NT2/D1 (cell line): ENCODE measurements around the gene COL5A2.
A peak's percentile ranks its signal among the peaks of the same experiment; 100 is the strongest.

Experiments
- DNase-seq: peaks from one replicate; pipeline ENCODE4 v3.0.0-alpha.2; 2011; ENCODE audit warnings: low read depth, low spot score
- H3K27me3 ChIP-seq: 2 replicates; pipeline ENCODE4 v1.6.0; 2011; ENCODE audit warnings: mild to moderate bottlenecking; ENCODE audit not compliant: insufficient read length, insufficient read depth
- H3K36me3 ChIP-seq: 2 replicates; pipeline ENCODE4 v1.6.1; 2011; ENCODE audit warnings: mild to moderate bottlenecking, low read length, mixed read lengths; ENCODE audit not compliant: insufficient read depth, insufficient read length
- H3K4me1 ChIP-seq: 2 replicates; pipeline ENCODE4 v1.5.1; 2011; ENCODE audit not compliant: insufficient read depth, insufficient read length
- H3K4me3 ChIP-seq: 2 replicates; pipeline ENCODE4 v1.5.1; 2011; ENCODE audit warnings: low read depth; ENCODE audit not compliant: insufficient read length
- H3K9ac ChIP-seq: 2 replicates; pipeline ENCODE4 v1.6.0; 2011; ENCODE audit warnings: low read depth; ENCODE audit not compliant: insufficient read length
- H3K9me3 ChIP-seq: 2 replicates; pipeline ENCODE4 v1.5.1; 2011; ENCODE audit warnings: mild to moderate bottlenecking, low read length; ENCODE audit not compliant: insufficient read depth
- SUZ12 ChIP-seq: IDR thresholded peaks from 2 replicates; pipeline ENCODE4 v1.6.1; 2011; ENCODE audit not compliant: insufficient read length, insufficient read depth; ENCODE audit errors: extremely low read depth
- YY1 ChIP-seq: IDR thresholded peaks from 2 replicates; pipeline ENCODE4 v1.6.1; 2011; ENCODE audit not compliant: insufficient read length, insufficient read depth
- ZNF274 ChIP-seq: IDR thresholded peaks from 2 replicates; pipeline ENCODE4 v1.6.1; 2011; ENCODE audit warnings: mild to moderate bottlenecking, low read depth, low read length

COL5A2 gene

GRCh38 chr2:189178054-189178453 is 1.5 kb downstream of the COL5A2 start:
- no peaks in the 10 kb centered on the region for H3K36me3 ChIP-seq
- no peaks in the 10 kb centered on the region for H3K27me3 ChIP-seq
- no peak for TF ChIP-seq SUZ12
- no peak for TF ChIP-seq ZNF274
- no peak for TF ChIP-seq YY1
- H3K9ac ChIP-seq = no peak overlapping the region
- DNase-seq = no peak
- no peaks in the 10 kb centered on the region for H3K4me1 ChIP-seq
- no peaks in the 10 kb centered on the region for H3K9me3 ChIP-seq
- H3K4me3 ChIP-seq = peak overlapping the region; percentile 36

DNA sequence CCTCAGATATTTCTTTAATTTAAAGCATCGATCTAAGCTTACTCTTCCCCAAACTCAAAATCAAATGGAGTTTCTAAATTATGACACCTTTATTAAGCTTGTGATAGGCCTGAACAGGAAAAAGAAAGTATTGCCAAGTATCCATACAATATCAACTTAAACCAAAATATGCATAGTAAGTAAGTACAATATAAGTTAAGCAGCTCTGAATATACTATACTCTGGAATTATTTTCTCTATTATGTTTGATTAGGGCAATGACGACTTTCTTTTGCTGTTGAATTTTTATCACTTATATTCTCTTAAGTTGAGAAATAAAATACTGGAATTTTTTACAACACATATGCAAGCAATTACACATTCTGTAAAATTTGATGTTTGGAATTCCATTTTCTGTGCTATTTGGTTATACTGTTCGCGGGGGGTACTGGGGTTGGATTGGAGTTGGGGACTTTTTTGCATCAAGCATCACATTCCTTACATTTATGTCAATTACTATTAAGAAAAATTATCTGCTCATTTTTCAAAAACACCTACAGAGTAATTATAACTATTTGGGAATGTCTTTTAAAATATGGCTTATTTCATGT is 2.2 kb downstream of the COL5A2 start:
- H3K27me3 ChIP-seq = no peaks in the 10 kb centered on the region
- DNase-seq = no peak
- no peak overlapping the region for H3K4me3 ChIP-seq
- H3K9me3 ChIP-seq = no peaks in the 10 kb centered on the region
- H3K36me3 ChIP-seq = no peaks in the 10 kb centered on the region
- no peak for TF ChIP-seq ZNF274
- TF ChIP-seq SUZ12 = no peak
- TF ChIP-seq YY1 = no peak
- no peaks in the 10 kb centered on the region for H3K4me1 ChIP-seq
- H3K9ac ChIP-seq = no peak overlapping the region

DNA sequence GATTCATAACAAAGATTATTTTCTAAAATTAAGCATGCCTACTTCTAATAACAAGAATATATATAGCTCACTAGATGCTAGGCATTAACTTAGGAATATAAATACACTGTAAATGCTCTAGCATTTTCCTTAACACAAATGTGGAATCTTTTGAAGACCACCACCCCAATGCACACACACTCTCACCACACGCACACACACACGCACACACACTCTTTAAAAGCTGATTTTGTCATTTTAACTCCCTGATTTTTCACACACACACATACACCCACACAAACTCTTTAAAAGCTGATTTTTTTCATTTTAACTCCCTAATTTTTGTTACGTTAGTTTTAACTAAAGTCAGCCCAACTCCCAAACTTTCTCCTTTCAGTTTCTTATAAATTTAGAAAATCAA is 3.0 kb downstream of the COL5A2 start:
- no peaks in the 10 kb centered on the region for H3K4me1 ChIP-seq
- H3K9ac ChIP-seq = no peak overlapping the region
- no peaks in the 10 kb centered on the region for H3K9me3 ChIP-seq
- TF ChIP-seq YY1 (no peak), SUZ12 (no peak), ZNF274 (no peak)
- H3K36me3 ChIP-seq = no peaks in the 10 kb centered on the region
- no peaks in the 10 kb centered on the region for H3K27me3 ChIP-seq
- no peak overlapping the region for H3K4me3 ChIP-seq
- no peak for DNase-seq

GRCh38 chr2:189175869-189176433 is 3.6 kb downstream of the COL5A2 start:
- Histone ChIP-seq H3K4me3 (no peak overlapping the region), H3K27me3 (no peaks in the 10 kb centered on the region), H3K36me3 (no peaks in the 10 kb centered on the region), H3K4me1 (no peaks in the 10 kb centered on the region), H3K9ac (no peak overlapping the region), H3K9me3 (no peaks in the 10 kb centered on the region)
- DNase-seq = no peak
- no peak for TF ChIP-seq YY1

DNA sequence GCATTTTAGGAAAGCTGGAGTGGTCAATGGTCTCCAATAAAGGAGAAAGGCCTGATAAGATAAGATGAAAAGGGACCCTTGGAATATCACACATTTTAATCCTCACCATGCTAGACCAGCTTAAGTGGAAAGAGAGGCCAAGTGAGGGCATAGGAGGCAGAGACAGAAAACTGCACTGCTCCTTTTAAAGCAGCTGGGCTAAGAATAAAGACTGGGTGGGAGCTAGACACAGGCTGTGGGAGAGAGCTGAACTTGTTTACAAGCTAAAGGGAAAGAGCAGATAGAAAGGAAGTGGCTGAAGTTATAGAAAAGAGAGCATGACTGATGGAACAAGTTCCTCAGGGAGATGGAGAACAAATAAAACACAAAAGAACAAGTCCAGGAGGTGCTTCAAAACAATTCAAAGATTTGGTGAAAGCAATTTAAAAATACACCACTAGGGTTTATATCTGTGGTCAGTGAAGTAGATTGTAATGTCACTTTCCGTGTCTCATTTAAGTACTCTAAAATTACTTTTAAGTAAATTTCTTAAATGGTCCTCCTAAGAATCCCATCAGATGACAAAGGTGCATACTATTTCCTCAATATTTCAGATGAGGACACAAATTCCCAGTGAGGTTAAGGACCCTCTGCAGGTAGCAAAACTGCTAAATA is 7.5 kb downstream of the COL5A2 start:
- H3K9ac ChIP-seq = no peak overlapping the region
- H3K4me3 ChIP-seq = no peak overlapping the region
- no peak for TF ChIP-seq YY1
- no peak for DNase-seq
- H3K36me3 ChIP-seq = no peaks in the 10 kb centered on the region
- H3K27me3 ChIP-seq = no peaks in the 10 kb centered on the region
- no peaks in the 10 kb centered on the region for H3K4me1 ChIP-seq
- H3K9me3 ChIP-seq = no peaks in the 10 kb centered on the region

DNA sequence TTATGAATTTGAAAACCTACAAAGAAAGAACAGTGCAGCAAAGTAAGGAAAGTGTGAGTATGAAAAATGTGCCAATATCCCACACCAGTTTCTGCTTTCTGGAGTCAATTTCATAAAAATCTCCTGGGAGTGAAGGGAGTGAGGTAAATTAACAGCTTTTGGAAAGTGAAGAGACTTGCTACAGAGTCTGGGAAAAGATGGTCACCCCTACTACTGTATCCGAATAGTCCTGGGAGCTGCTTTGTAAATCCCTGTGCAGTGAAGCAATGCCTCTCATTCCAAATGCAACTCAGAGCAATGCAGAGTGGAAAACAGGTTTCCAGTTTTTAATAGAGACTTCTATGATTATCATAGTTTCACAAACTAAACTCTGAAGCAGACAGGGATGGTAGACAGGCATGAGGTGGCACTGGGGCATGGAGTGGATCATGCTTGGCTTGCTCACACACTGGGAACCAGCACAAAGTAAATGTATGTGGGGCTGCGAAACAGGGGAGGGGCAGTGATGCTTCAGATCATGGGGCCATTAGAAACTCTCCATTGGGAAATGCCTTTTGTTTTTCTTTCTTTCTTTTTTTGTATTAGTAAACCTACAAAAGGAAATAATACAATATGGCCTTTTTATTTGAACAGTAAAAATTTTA is 10.6 kb downstream of the COL5A2 start:
- Histone ChIP-seq H3K9ac (no peak overlapping the region), H3K4me3 (no peak overlapping the region), H3K36me3 (no peaks in the 10 kb centered on the region), H3K4me1 (no peaks in the 10 kb centered on the region), H3K9me3 (no peaks in the 10 kb centered on the region), H3K27me3 (no peaks in the 10 kb centered on the region)
- no peak for TF ChIP-seq ZNF274
- TF ChIP-seq SUZ12 = no peak
- no peak for TF ChIP-seq YY1
- no peak for DNase-seq

GRCh38 chr2:189165656-189166380 is 13.7 kb downstream of the COL5A2 start:
- Histone ChIP-seq H3K27me3 (no peaks in the 10 kb centered on the region), H3K4me3 (no peak overlapping the region), H3K4me1 (no peaks in the 10 kb centered on the region), H3K36me3 (no peaks in the 10 kb centered on the region), H3K9me3 (no peaks in the 10 kb centered on the region), H3K9ac (no peak overlapping the region)
- TF ChIP-seq ZNF274 (no peak), SUZ12 (no peak), YY1 (no peak)
- DNase-seq = no peak
